GM15510 (cell line): ENCODE data around the gene C12orf56.

Source experiments
- POLR2A ChIP-seq: IDR thresholded peaks from 3 replicates; pipeline ENCODE4 v1.6.1; 2011; ENCODE audit warnings: borderline replicate concordance; ENCODE audit not compliant: insufficient read length; ENCODE audit errors: extremely low read depth

Gene C12orf56

GRCh38 chr12:64268409-64268808 lies 122.1 kb downstream of the C12orf56 start:
- no peak for TF ChIP-seq POLR2A

- no peak for TF ChIP-seq POLR2A
These were observed 124.7 kb downstream of the C12orf56 start for GRCh38 chr12:64265839-64266238.

- TF ChIP-seq POLR2A, result no peak
These were observed 128.7 kb downstream of the C12orf56 start for GRCh38 chr12:64261813-64262212.

GRCh38 chr12:64258576-64258975 lies 132.0 kb downstream of the C12orf56 start:
- TF ChIP-seq POLR2A, result no peak

- TF ChIP-seq POLR2A, result no peak
These were observed 134.3 kb downstream of the C12orf56 start for GRCh38 chr12:64256166-64256800.

GRCh38 chr12:64255249-64255648 lies 135.3 kb downstream of the C12orf56 start:
- no peak for TF ChIP-seq POLR2A

GRCh38 chr12:64253356-64253755 lies 137.2 kb downstream of the C12orf56 start:
- TF ChIP-seq POLR2A, result no peak

- TF ChIP-seq POLR2A, result no peak
These were observed 137.9 kb downstream of the C12orf56 start for GRCh38 chr12:64252681-64253080.

GRCh38 chr12:64243809-64244208 lies 146.7 kb downstream of the C12orf56 start:
- TF ChIP-seq POLR2A, result no peak

- no peak for TF ChIP-seq POLR2A
These were observed 149.8 kb downstream of the C12orf56 start for GRCh38 chr12:64240781-64241180.

- no peak for TF ChIP-seq POLR2A
These were observed 153.2 kb downstream of the C12orf56 start for GRCh38 chr12:64237382-64237781.

GRCh38 chr12:64236549-64236948 lies 154.0 kb downstream of the C12orf56 start:
- no peak for TF ChIP-seq POLR2A

- TF ChIP-seq POLR2A, result no peak
These were observed 158.4 kb downstream of the C12orf56 start for GRCh38 chr12:64232196-64232595.

- no peak for TF ChIP-seq POLR2A
These were observed 160.8 kb downstream of the C12orf56 start for GRCh38 chr12:64229796-64230195.

GRCh38 chr12:64229240-64229639 lies 161.3 kb downstream of the C12orf56 start:
- no peak for TF ChIP-seq POLR2A

- TF ChIP-seq POLR2A, result no peak
These were observed 164.9 kb downstream of the C12orf56 start for GRCh38 chr12:64225626-64226025.
